SK-N-SH treated with all-trans-retinoic acid at 6 μM for 48 hours (cell line): Measurements from ENCODE around the gene PRAF2.

Experiments used
- ATAC-seq: fragments of 200-7000 bp; cut with Tn5 transposase; 3 replicates; pipeline ENCODE4 v1.9.1; 2020; ENCODE audit warnings: mild to moderate bottlenecking, moderate library complexity
- ARNTL ChIP-seq: fragments of 450-650 bp; formaldehyde crosslinking; IDR thresholded peaks from 2 replicates; pipeline ENCODE4 v1.5.0; 2020; ENCODE audit warnings: low read depth, mild to moderate bottlenecking, moderate library complexity, borderline replicate concordance
- BACH2 ChIP-seq: fragments of 250-450 bp; sonication (Bioruptor Pico); IDR thresholded peaks from 2 replicates; pipeline ENCODE4 v1.9.0; 2021; ENCODE audit warnings: mild to moderate bottlenecking, borderline replicate concordance
- CSDC2 ChIP-seq: fragments of 250-450 bp; sonication (Bioruptor Pico); IDR thresholded peaks from 2 replicates; pipeline ENCODE4 v1.5.0; 2020; ENCODE audit warnings: mild to moderate bottlenecking, moderate library complexity
- ESRRG ChIP-seq: fragments of 250-450 bp; sonication (Bioruptor Pico); IDR thresholded peaks from 2 replicates; pipeline ENCODE4 v1.6.1; 2021; ENCODE audit warnings: mild to moderate bottlenecking
- ISL1 ChIP-seq: fragments of 250-450 bp; sonication (Bioruptor Pico); IDR thresholded peaks from 2 replicates; pipeline ENCODE4 v2.1.2; 2022; ENCODE audit warnings: mild to moderate bottlenecking, moderate library complexity
- OSR1 ChIP-seq: fragments of 250-450 bp; sonication (Bioruptor Pico); IDR thresholded peaks from 2 replicates; pipeline ENCODE4 v1.8.0; 2022; ENCODE audit warnings: moderate library complexity, mild to moderate bottlenecking, inconsistent platforms
- SNAI2 ChIP-seq: fragments of 250-450 bp; sonication (Bioruptor Pico); IDR thresholded peaks from 2 replicates; pipeline ENCODE4 v1.5.0; 2020; ENCODE audit warnings: mild to moderate bottlenecking, moderate library complexity
- TOX ChIP-seq: fragments of 250-450 bp; sonication (Bioruptor Pico); IDR thresholded peaks from 2 replicates; pipeline ENCODE4 v1.8.0; 2021; ENCODE audit warnings: mild to moderate bottlenecking, moderate library complexity, borderline replicate concordance
- ZC3H10 ChIP-seq: fragments of 250-450 bp; sonication (Bioruptor Pico); IDR thresholded peaks from 2 replicates; pipeline ENCODE4 v1.5.1; 2021; ENCODE audit warnings: mild to moderate bottlenecking, moderate library complexity
- ZFP3 ChIP-seq: fragments of 250-450 bp; sonication (Bioruptor Pico); IDR thresholded peaks from 2 replicates; pipeline ENCODE4 v1.5.0; 2020; ENCODE audit warnings: mild to moderate bottlenecking, moderate library complexity
- ZFP30 ChIP-seq: fragments of 450-650 bp; formaldehyde crosslinking; IDR thresholded peaks from 2 replicates; pipeline ENCODE4 v1.5.0; 2022; ENCODE audit warnings: mild to moderate bottlenecking, moderate library complexity
- ZNF565 ChIP-seq: fragments of 450-650 bp; formaldehyde crosslinking; conservative IDR thresholded peaks from 2 replicates; pipeline ENCODE4 v1.5.0; 2020; ENCODE audit warnings: low read depth, mild to moderate bottlenecking, moderate library complexity
- ZNF70 ChIP-seq: fragments of 450-650 bp; formaldehyde crosslinking; IDR thresholded peaks from 2 replicates; pipeline ENCODE4 v1.5.0; 2020; ENCODE audit warnings: mild to moderate bottlenecking, moderate library complexity
- TF ChIP-seq, protein P1 (sequence below): fragments of 250-450 bp; sonication (Bioruptor Pico); IDR thresholded peaks from 2 replicates; pipeline ENCODE4 v1.5.1; 2021; ENCODE audit warnings: mild to moderate bottlenecking, moderate library complexity
- TF ChIP-seq, protein P2 (sequence below): fragments of 250-450 bp; sonication (Bioruptor Pico); IDR thresholded peaks from 2 replicates; pipeline ENCODE4 v1.5.0; 2020; ENCODE audit warnings: mild to moderate bottlenecking, moderate library complexity
- TF ChIP-seq, protein P3 (sequence below): fragments of 250-450 bp; sonication (Bioruptor Pico); IDR thresholded peaks from 2 replicates; pipeline ENCODE4 v1.8.0; 2021; ENCODE audit warnings: low read depth, mild to moderate bottlenecking, moderate library complexity, borderline replicate concordance
- TF ChIP-seq, protein P4 (sequence below): fragments of 250-450 bp; sonication (Bioruptor Pico); IDR thresholded peaks from 2 replicates; pipeline ENCODE4 v1.5.1; 2020; ENCODE audit warnings: low read depth, mild to moderate bottlenecking, moderate library complexity
- TF ChIP-seq, protein P5 (sequence below): fragments of 250-450 bp; sonication (Bioruptor Pico); IDR thresholded peaks from 2 replicates; pipeline ENCODE4 v1.8.0; 2020; ENCODE audit warnings: mild to moderate bottlenecking, moderate library complexity, borderline replicate concordance

PRAF2 gene

DNA sequence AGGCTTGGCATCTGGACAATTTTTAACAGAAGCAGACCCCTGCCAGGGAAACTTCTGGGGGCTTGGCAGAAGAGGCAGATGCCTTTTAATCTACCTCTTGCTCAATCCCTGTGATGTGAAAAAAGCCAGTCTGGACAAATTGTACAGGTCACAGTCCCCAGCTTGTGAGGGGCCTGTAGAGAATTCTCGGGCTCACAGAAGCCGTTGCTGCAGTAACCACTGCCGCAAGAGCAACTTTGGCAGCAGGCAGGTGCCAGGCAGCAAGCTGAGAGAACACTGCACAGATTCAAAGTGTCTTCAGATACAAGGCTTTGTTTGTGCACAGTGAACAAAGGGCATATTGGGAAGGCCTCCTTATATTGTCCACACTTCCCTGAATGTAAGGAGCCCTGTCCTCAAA, 38.0 kb upstream of the PRAF2 start (continued):
- TF ChIP-seq, protein P1, sequence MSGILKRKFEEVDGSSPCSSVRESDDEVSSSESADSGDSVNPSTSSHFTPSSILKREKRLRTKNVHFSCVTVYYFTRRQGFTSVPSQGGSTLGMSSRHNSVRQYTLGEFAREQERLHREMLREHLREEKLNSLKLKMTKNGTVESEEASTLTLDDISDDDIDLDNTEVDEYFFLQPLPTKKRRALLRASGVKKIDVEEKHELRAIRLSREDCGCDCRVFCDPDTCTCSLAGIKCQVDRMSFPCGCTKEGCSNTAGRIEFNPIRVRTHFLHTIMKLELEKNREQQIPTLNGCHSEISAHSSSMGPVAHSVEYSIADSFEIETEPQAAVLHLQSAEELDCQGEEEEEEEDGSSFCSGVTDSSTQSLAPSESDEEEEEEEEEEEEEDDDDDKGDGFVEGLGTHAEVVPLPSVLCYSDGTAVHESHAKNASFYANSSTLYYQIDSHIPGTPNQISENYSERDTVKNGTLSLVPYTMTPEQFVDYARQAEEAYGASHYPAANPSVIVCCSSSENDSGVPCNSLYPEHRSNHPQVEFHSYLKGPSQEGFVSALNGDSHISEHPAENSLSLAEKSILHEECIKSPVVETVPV (CRISPR knock-in tag) = no peak

DNA sequence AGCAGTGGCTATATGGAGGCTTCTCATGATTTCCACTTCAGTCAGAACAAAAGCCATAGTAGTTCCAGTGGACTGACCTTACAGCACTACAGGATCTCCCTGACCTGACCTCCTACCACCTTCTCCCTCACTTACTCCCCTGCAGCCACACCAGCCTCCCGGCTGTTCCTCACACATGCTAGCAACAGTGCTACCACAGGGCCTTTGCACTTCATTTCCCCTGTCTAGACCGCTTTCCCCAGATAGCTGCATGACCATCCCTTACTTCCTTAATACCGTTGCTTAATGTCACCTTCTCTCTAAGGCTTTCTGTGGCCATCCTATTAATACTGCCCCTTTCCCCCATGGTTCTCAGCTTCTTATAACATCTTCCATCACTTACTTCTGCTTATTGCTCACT, 36.6 kb upstream of the PRAF2 start:
- TF ChIP-seq, protein P1 (CRISPR knock-in tag) = no peak
- TF ChIP-seq BACH2 (CRISPR knock-in tag) = no peak
- TF ChIP-seq, protein P2, sequence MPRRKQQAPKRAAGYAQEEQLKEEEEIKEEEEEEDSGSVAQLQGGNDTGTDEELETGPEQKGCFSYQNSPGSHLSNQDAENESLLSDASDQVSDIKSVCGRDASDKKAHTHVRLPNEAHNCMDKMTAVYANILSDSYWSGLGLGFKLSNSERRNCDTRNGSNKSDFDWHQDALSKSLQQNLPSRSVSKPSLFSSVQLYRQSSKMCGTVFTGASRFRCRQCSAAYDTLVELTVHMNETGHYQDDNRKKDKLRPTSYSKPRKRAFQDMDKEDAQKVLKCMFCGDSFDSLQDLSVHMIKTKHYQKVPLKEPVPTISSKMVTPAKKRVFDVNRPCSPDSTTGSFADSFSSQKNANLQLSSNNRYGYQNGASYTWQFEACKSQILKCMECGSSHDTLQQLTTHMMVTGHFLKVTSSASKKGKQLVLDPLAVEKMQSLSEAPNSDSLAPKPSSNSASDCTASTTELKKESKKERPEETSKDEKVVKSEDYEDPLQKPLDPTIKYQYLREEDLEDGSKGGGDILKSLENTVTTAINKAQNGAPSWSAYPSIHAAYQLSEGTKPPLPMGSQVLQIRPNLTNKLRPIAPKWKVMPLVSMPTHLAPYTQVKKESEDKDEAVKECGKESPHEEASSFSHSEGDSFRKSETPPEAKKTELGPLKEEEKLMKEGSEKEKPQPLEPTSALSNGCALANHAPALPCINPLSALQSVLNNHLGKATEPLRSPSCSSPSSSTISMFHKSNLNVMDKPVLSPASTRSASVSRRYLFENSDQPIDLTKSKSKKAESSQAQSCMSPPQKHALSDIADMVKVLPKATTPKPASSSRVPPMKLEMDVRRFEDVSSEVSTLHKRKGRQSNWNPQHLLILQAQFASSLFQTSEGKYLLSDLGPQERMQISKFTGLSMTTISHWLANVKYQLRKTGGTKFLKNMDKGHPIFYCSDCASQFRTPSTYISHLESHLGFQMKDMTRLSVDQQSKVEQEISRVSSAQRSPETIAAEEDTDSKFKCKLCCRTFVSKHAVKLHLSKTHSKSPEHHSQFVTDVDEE (CRISPR knock-in tag) = no peak
- no peak for TF ChIP-seq ARNTL (CRISPR knock-in tag)
- TF ChIP-seq TOX (CRISPR knock-in tag) = no peak
- no peak for TF ChIP-seq SNAI2 (CRISPR knock-in tag)
- TF ChIP-seq, protein P3, sequence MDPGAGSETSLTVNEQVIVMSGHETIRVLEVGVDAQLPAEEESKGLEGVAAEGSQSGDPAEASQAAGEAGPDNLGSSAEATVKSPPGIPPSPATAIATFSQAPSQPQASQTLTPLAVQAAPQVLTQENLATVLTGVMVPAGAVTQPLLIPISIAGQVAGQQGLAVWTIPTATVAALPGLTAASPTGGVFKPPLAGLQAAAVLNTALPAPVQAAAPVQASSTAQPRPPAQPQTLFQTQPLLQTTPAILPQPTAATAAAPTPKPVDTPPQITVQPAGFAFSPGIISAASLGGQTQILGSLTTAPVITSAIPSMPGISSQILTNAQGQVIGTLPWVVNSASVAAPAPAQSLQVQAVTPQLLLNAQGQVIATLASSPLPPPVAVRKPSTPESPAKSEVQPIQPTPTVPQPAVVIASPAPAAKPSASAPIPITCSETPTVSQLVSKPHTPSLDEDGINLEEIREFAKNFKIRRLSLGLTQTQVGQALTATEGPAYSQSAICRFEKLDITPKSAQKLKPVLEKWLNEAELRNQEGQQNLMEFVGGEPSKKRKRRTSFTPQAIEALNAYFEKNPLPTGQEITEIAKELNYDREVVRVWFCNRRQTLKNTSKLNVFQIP (CRISPR knock-in tag) = no peak
- no peak for TF ChIP-seq ZNF70 (CRISPR knock-in tag)
- no peak for TF ChIP-seq ISL1
- no peak for TF ChIP-seq ESRRG
- no peak for ATAC-seq

DNA sequence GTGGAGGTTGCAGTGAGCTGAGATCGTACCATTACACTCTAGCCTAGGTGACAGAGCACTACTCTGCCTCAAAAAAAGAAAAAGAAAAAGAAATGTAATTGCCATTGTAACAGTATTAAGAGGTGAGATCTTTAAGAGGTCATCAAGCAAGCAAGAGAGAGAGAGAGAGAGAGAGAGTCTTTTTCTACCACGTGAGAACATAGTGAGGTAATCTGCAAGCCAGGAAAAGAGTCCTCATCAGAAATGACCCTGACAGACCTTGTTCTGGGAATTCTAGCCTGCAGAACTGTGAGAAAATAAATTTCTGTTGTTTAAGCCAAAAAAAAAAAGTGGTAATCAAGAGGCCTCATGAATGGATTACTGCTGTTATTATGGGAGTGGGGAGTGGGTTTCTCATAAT, 34.8 kb upstream of the PRAF2 start:
- TF ChIP-seq SNAI2 (CRISPR knock-in tag) (no peak), ZC3H10 (CRISPR knock-in tag) (no peak), ZNF565 (CRISPR knock-in tag) (no peak), ESRRG (no peak), ZNF70 (CRISPR knock-in tag) (no peak)
- TF ChIP-seq, protein P4, sequence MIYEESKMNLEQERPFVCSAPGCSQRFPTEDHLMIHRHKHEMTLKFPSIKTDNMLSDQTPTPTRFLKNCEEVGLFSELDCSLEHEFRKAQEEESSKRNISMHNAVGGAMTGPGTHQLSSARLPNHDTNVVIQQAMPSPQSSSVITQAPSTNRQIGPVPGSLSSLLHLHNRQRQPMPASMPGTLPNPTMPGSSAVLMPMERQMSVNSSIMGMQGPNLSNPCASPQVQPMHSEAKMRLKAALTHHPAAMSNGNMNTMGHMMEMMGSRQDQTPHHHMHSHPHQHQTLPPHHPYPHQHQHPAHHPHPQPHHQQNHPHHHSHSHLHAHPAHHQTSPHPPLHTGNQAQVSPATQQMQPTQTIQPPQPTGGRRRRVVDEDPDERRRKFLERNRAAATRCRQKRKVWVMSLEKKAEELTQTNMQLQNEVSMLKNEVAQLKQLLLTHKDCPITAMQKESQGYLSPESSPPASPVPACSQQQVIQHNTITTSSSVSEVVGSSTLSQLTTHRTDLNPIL (CRISPR knock-in tag) = no peak
- TF ChIP-seq, protein P5, sequence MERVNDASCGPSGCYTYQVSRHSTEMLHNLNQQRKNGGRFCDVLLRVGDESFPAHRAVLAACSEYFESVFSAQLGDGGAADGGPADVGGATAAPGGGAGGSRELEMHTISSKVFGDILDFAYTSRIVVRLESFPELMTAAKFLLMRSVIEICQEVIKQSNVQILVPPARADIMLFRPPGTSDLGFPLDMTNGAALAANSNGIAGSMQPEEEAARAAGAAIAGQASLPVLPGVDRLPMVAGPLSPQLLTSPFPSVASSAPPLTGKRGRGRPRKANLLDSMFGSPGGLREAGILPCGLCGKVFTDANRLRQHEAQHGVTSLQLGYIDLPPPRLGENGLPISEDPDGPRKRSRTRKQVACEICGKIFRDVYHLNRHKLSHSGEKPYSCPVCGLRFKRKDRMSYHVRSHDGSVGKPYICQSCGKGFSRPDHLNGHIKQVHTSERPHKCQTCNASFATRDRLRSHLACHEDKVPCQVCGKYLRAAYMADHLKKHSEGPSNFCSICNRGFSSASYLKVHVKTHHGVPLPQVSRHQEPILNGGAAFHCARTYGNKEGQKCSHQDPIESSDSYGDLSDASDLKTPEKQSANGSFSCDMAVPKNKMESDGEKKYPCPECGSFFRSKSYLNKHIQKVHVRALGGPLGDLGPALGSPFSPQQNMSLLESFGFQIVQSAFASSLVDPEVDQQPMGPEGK (CRISPR knock-in tag) = no peak
- TF ChIP-seq, all 23 proteins: peak for 0
- no peak for ATAC-seq

DNA sequence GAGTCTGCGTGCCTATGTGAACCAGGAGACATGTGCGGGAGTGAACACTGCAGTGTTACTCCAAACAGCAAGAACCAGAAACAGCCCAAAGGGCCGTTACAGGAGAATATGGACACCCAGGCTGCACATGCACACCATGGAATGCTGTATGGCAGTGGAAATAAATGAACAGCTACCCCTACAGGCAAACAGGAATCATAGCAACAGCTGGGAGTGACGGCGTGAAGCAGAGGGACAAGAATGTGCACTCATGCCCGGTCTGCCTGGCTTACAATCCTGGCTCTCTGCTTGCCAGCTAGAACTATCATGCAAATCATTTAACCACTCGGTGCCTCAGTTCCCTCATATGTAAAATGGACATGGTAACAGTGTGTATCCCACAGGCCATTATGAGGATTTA, 33.1 kb upstream of the PRAF2 start:
- ATAC-seq = peak; percentile 97
- TF ChIP-seq ZFP3 (no peak), ZFP30 (no peak), OSR1 (no peak), TOX (CRISPR knock-in tag) (no peak), ZNF70 (CRISPR knock-in tag) (no peak), ZC3H10 (CRISPR knock-in tag) (no peak), CSDC2 (no peak)
- TF ChIP-seq, protein P4 (CRISPR knock-in tag) = no peak
- TF ChIP-seq, protein P5 (CRISPR knock-in tag) = no peak
- TF ChIP-seq, protein P2 (CRISPR knock-in tag) = no peak
